ENCODE results near the gene BANF2.

GRCh38 chr20:17761604-17762003, 61.8 kb downstream of the BANF2 start:
- TF ChIP-seq CTCF (IDR thresholded peaks at IDR 0.05): no peak
- TF ChIP-seq POLR2A (IDR thresholded peaks at IDR 0.05): no peak

Measured in heart left ventricle (tissue), 13 donors.